CD4-positive, alpha-beta T cell (primary cell): ENCODE results near the gene TRPV6. TPM values are rescaled to one million over a fixed set of nuclear protein-coding genes. Genes with fewer than 3 reads are reported as not detected.

Source experiments
- ATAC-seq: fragments of 200-7000 bp; cut with Tn5 transposase; one replicate; pipeline ENCODE4 v1.10.0; 2022; ENCODE audit warnings: mild to moderate bottlenecking; ENCODE audit not compliant: poor library complexity
- CTCF ChIA-PET: fragments of 350-600 bp; sonication (Branson Sonifier 250); formaldehyde crosslinking; loops from one replicate; lab custom pipeline; 2021; ENCODE audit warnings: antibody characterized with exemption, inconsistent platforms; lab: Charles Lee
- POLR2A ChIA-PET: fragments of 350-600 bp; sonication (Branson Sonifier 250); formaldehyde crosslinking; loops from one replicate; lab custom pipeline; 2021; ENCODE audit warnings: antibody characterized with exemption, inconsistent platforms; lab: Charles Lee
- DNase-seq, 14 experiments: peaks; one replicate each; pipeline ENCODE4 v3.0.0-alpha.2; 2013 to 2020; ENCODE audit warnings: mixed read lengths in 2 of 14
- H3K27ac ChIP-seq, 2 donors: one replicate each; pipeline versions ENCODE4 v1.5.1 to v1.7.0; 2013; ENCODE audit warnings: low read length in 2 of 2, low read depth in 1 of 2, mild to moderate bottlenecking in 1 of 2
- H3K27me3 ChIP-seq, 2 experiments: 1 replicate in 1 of 2; 2 replicates in 1 of 2; pipeline versions ENCODE4 v1.6.1 to v1.7.0; 2013; ENCODE audit warnings: low read length in 2 of 2, control low read depth in 1 of 2, mild to moderate bottlenecking in 1 of 2, moderate library complexity in 1 of 2; ENCODE audit not compliant: insufficient read depth in 2 of 2, control insufficient read depth in 1 of 2
- H3K36me3 ChIP-seq: one replicate; pipeline ENCODE4 v1.6.1; 2013; ENCODE audit warnings: low read length, control low read depth; ENCODE audit not compliant: insufficient read depth
- H3K4me1 ChIP-seq: one replicate; pipeline ENCODE4 v1.6.1; 2013; ENCODE audit warnings: low read length, control low read depth; ENCODE audit not compliant: insufficient read depth
- H3K4me3 ChIP-seq: one replicate; pipeline ENCODE4 v1.5.1; 2013; ENCODE audit warnings: mild to moderate bottlenecking, low read length, moderate library complexity
- H3K9me3 ChIP-seq, 2 experiments: 1 replicate in 1 of 2; 2 replicates in 1 of 2; pipeline versions ENCODE4 v1.6.1 to v1.7.0; 2013; ENCODE audit warnings: low read length in 2 of 2, mild to moderate bottlenecking in 2 of 2, control low read depth in 1 of 2, moderate library complexity in 1 of 2; ENCODE audit not compliant: control insufficient read depth in 1 of 2, insufficient read depth in 1 of 2
- H3K27ac Mint-ChIP-seq: one replicate; pipeline ENCODE4 v1.8.0; 2020; ENCODE audit warnings: mixed read lengths
- H3K27me3 Mint-ChIP-seq: one replicate; pipeline ENCODE4 v1.8.0; 2021; ENCODE audit warnings: mixed read lengths
- H3K36me3 Mint-ChIP-seq: one replicate; pipeline ENCODE4 v1.8.0; 2021; ENCODE audit warnings: low read depth, mixed read lengths
- H3K4me1 Mint-ChIP-seq: one replicate; pipeline ENCODE4 v1.8.0; 2021; ENCODE audit warnings: low read depth, mixed read lengths
- H3K4me3 Mint-ChIP-seq: one replicate; pipeline ENCODE4 v1.8.0; 2020; ENCODE audit warnings: mild to moderate bottlenecking, mixed read lengths
- H3K9me3 Mint-ChIP-seq: one replicate; pipeline ENCODE4 v1.8.0; 2020; ENCODE audit warnings: mixed read lengths
- CTCF ChIP-seq: fragments of 200-600 bp; IDR thresholded peaks from one replicate; pipeline ENCODE4 v1.8.0; 2022; ENCODE audit warnings: antibody characterized with exemption, mild to moderate bottlenecking
- intact Hi-C, 2 experiments: fragments of 100-400 bp; cut with DNase I in 1 of 2; cut with micrococcal nuclease in 1 of 2; formaldehyde crosslinking; loops; one replicate each; pipeline versions ENCODE4 v1.15.1 to v1.9.0; 2023 to 2025; cut with DNase I, micrococcal nuclease
- total RNA-seq, 174 experiments: library from RNA in 2 of 174; stranded (reverse) in 2 of 174; gene quantifications; one replicate each; pipeline ENCODE4 v1.2.3 and lab custom pipeline; 2021 to 2026

TRPV6 gene
- total RNA-seq, 2 experiments from 2014 or later: not detected

GRCh38 chr7:142847353-142847752, 38.2 kb downstream of the TRPV6 start:
- TF ChIP-seq CTCF: no peak
- CTCF ChIA-PET: interaction anchor here (1.3 kb wide), 1 partner anchor 368 kb away, joined by 4 read pairs; no protein-coding TSS in a partner anchor
- H3K4me3 Mint-ChIP-seq: no peak overlapping the region
- no peaks in the 10 kb centered on the region for H3K36me3 Mint-ChIP-seq
- H3K36me3 ChIP-seq: no peaks in the 10 kb centered on the region
- H3K4me3 ChIP-seq: no peak overlapping the region
- intact Hi-C loops: no loop called here
- POLR2A ChIA-PET: no interaction called here
- no peak for DNase-seq
- H3K27me3 ChIP-seq: no peaks in the 10 kb centered on the region
- ATAC-seq: no peak
- no peaks in the 10 kb centered on the region for H3K27me3 Mint-ChIP-seq
- no peaks in the 10 kb centered on the region for H3K9me3 ChIP-seq
- no peak overlapping the region for H3K27ac Mint-ChIP-seq
- H3K9me3 Mint-ChIP-seq: no peaks in the 10 kb centered on the region
- peaks cover 13% of the 10 kb centered on the region for H3K4me1 Mint-ChIP-seq
- no peaks in the 10 kb centered on the region for H3K4me1 ChIP-seq
- H3K27ac ChIP-seq: no peak overlapping the region

- ChIA-PET POLR2A (no interaction called here), CTCF (interaction anchor here (1.2 kb wide), 1 partner anchor 457 kb away, joined by 5 read pairs; no protein-coding TSS in a partner anchor)
- Mint-ChIP-seq H3K9me3 (no peaks in the 10 kb centered on the region), H3K36me3 (no peaks in the 10 kb centered on the region), H3K27ac (no peak overlapping the region), H3K4me1 (no peaks in the 10 kb centered on the region), H3K27me3 (no peaks in the 10 kb centered on the region), H3K4me3 (no peak overlapping the region)
- Histone ChIP-seq H3K9me3 (no peaks in the 10 kb centered on the region), H3K27ac (no peak overlapping the region), H3K4me3 (no peak overlapping the region), H3K4me1 (no peaks in the 10 kb centered on the region), H3K36me3 (no peaks in the 10 kb centered on the region), H3K27me3 (no peaks in the 10 kb centered on the region)
- no peak for ATAC-seq
- TF ChIP-seq CTCF: no peak
- DNase-seq: no peak
- intact Hi-C loops: no loop called here
Measured at GRCh38 chr7:142842251-142842766, 43.2 kb downstream of the TRPV6 start.

- POLR2A ChIA-PET: no interaction called here
Measured at GRCh38 chr7:142838461-142839213, 46.9 kb downstream of the TRPV6 start.

More at GRCh38 chr7:142838461-142839213, 46.9 kb downstream of the TRPV6 start:
- Mint-ChIP-seq H3K27me3 (no peaks in the 10 kb centered on the region), H3K4me3 (no peak overlapping the region), H3K4me1 (peaks cover 18% of the 10 kb centered on the region), H3K27ac (no peak overlapping the region), H3K36me3 (no peaks in the 10 kb centered on the region), H3K9me3 (no peaks in the 10 kb centered on the region)
- Histone ChIP-seq H3K9me3 (no peaks in the 10 kb centered on the region), H3K4me1 (no peaks in the 10 kb centered on the region), H3K27me3 (no peaks in the 10 kb centered on the region), H3K27ac (no peak overlapping the region), H3K4me3 (no peak overlapping the region), H3K36me3 (no peaks in the 10 kb centered on the region)
- TF ChIP-seq CTCF: no peak
- ATAC-seq: no peak
- CTCF ChIA-PET: no interaction called here
- intact Hi-C loops: loop anchor here in 1 of 2 experiments (5.0 kb wide), 1 partner anchor 171 kb away; no protein-coding TSS in a partner anchor
- DNase-seq: no peak
